Measurements from ENCODE around the gene SLC35F3.

SLC35F3 gene

GRCh38 chr1:233912909-233913308 is 8.4 kb downstream of the SLC35F3 start:
- no peak for DNase-seq

GRCh38 chr1:233916706-233917105 is 12.2 kb downstream of the SLC35F3 start:
- DNase-seq: no peak

GRCh38 chr1:233919786-233920185 is 15.3 kb downstream of the SLC35F3 start:
- DNase-seq: no peak

GRCh38 chr1:233928123-233928522 is 23.6 kb downstream of the SLC35F3 start:
- no peak for DNase-seq

- DNase-seq: no peak
Measured at GRCh38 chr1:233933339-233933738, 28.9 kb downstream of the SLC35F3 start.

GRCh38 chr1:233935297-233935868 is 30.9 kb downstream of the SLC35F3 start:
- DNase-seq: no peak

- DNase-seq: no peak
Measured at GRCh38 chr1:233936422-233936821, 31.9 kb downstream of the SLC35F3 start.

GRCh38 chr1:233936842-233937241 is 32.4 kb downstream of the SLC35F3 start:
- DNase-seq: no peak

- DNase-seq: no peak
Measured at GRCh38 chr1:233938476-233938875, 34.0 kb downstream of the SLC35F3 start.

GRCh38 chr1:233939451-233939850 is 35.0 kb downstream of the SLC35F3 start:
- no peak for DNase-seq

- no peak for DNase-seq
Measured at GRCh38 chr1:233940908-233941307, 36.4 kb downstream of the SLC35F3 start.

- DNase-seq: no peak
Measured at GRCh38 chr1:233944601-233945000, 40.1 kb downstream of the SLC35F3 start.

- no peak for DNase-seq
Measured at GRCh38 chr1:233945573-233945972, 41.1 kb downstream of the SLC35F3 start.

- no peak for DNase-seq
Measured at GRCh38 chr1:233945979-233946378, 41.5 kb downstream of the SLC35F3 start.

- no peak for DNase-seq
Measured at GRCh38 chr1:233946724-233947123, 42.2 kb downstream of the SLC35F3 start.

GRCh38 chr1:233951804-233952203 is 47.3 kb downstream of the SLC35F3 start:
- DNase-seq: no peak

- DNase-seq: no peak
Measured at GRCh38 chr1:233957691-233958090, 53.2 kb downstream of the SLC35F3 start.

GRCh38 chr1:233959102-233959501 is 54.6 kb downstream of the SLC35F3 start:
- DNase-seq: peak; percentile 29

GRCh38 chr1:233959971-233960370 is 55.5 kb downstream of the SLC35F3 start:
- DNase-seq: no peak

- no peak for DNase-seq
Measured at GRCh38 chr1:233960386-233960785, 55.9 kb downstream of the SLC35F3 start.

- peak; percentile 19 for DNase-seq
Measured at GRCh38 chr1:233962878-233963277, 58.4 kb downstream of the SLC35F3 start.

GRCh38 chr1:233965856-233966255 is 61.4 kb downstream of the SLC35F3 start:
- DNase-seq: no peak

- DNase-seq: no peak
Measured at GRCh38 chr1:233971753-233972152, 67.3 kb downstream of the SLC35F3 start.

GRCh38 chr1:233972563-233972950 is 68.1 kb downstream of the SLC35F3 start:
- DNase-seq: no peak

- peak; percentile 88 for DNase-seq
Measured at GRCh38 chr1:233972951-233973635, 68.6 kb downstream of the SLC35F3 start.

All from OCI-M1 (cell line).